HepG2 (cell line): ENCODE measurements around the gene MSRB3. TPM values are rescaled to one million over a fixed set of nuclear protein-coding genes. Genes with fewer than 3 reads are reported as not detected.

Source experiments
- ATAC-seq: fragments of 200-7000 bp; cut with Tn5 transposase; 3 replicates; pipeline ENCODE4 v1.9.1; 2020; ENCODE audit warnings: mild to moderate bottlenecking, moderate library complexity
- BruUV-seq: library from RNA; stranded (reverse); fragments of 400-500 nt; replicated peaks from 2 replicates; lab custom pipeline; 2021; lab: Mats Ljungman, UMichigan
- CTCF ChIA-PET: fragments of 300-600 bp; formaldehyde crosslinking; extraction: SDS; loops from one replicate; lab custom pipeline; 2021; ENCODE audit warnings: low total read pairs, inconsistent platforms, low intra/inter-chr PET ratio; lab: Yijun Ruan, JAX
- POLR2A ChIA-PET: fragments of 350-600 bp; sonication (Branson Sonifier 250); formaldehyde crosslinking; loops from one replicate; lab custom pipeline; 2020; ENCODE audit warnings: antibody characterized with exemption, inconsistent platforms; lab: Yijun Ruan, JAX
- DNase-seq: peaks from one replicate; pipeline ENCODE4 v3.0.0-alpha.2; 2015; ENCODE audit warnings: low spot score
- FAIRE-seq: peaks from 3 replicates; lab custom pipeline; 2011; peaks lifted over from hg19 to GRCh38; lab: Jason Lieb, UNC
- H2AFZ ChIP-seq: one replicate; pipeline ENCODE4 v1.6.1; 2011; ENCODE audit warnings: low read length, inconsistent platforms
- H3K27ac ChIP-seq: fragments of 300-600 bp; 3 replicates; pipeline ENCODE4 v1.8.0; 2011; ENCODE audit warnings: mixed run types, mild to moderate bottlenecking, mixed read lengths, low read length, inconsistent platforms; ENCODE audit not compliant: insufficient read depth; ENCODE audit errors: extremely low read length
- H3K27me3 ChIP-seq, 2 experiments: fragments of 200-600 bp in 1 of 2; 2 replicates in 1 of 2; 3 replicates in 1 of 2; pipeline versions ENCODE4 v1.6.0 to v1.8.0; 2011; ENCODE audit warnings: low read length in 2 of 2, mild to moderate bottlenecking in 2 of 2, moderate library complexity in 2 of 2, inconsistent platforms in 1 of 2; ENCODE audit not compliant: insufficient read depth in 2 of 2, control insufficient read depth in 1 of 2
- H3K36me3 ChIP-seq, 2 experiments: fragments of 200-600 bp in 1 of 2; replicated peaks in 1 of 2; 2 replicates in 1 of 2; 3 replicates in 1 of 2; pipeline versions ENCODE4 v1.5.1 to v1.8.0; 2011; ENCODE audit warnings: low read length in 2 of 2, inconsistent platforms in 1 of 2; ENCODE audit not compliant: insufficient read depth in 2 of 2, control insufficient read depth in 1 of 2
- H3K4me1 ChIP-seq: 2 replicates; pipeline ENCODE4 v1.5.1; 2012; ENCODE audit warnings: low read length, inconsistent platforms; ENCODE audit not compliant: insufficient read depth
- H3K4me2 ChIP-seq: 2 replicates; pipeline ENCODE4 v1.6.0; 2011; ENCODE audit warnings: low read depth, low read length, inconsistent platforms
- H3K4me3 ChIP-seq, 3 experiments: fragments of 200-600 bp in 1 of 3; sonication (generic), shearing (Covaris generic) in 1 of 3; replicated peaks in 1 of 3; 2 replicates each; pipeline ENCODE4 v1.5.1; 2011 to 2016; ENCODE audit warnings: low read length in 3 of 3, inconsistent platforms in 2 of 3, low read depth in 2 of 3, mild to moderate bottlenecking in 2 of 3, control low read depth in 1 of 3, mixed read lengths in 1 of 3; ENCODE audit not compliant: insufficient read depth in 1 of 3
- H3K79me2 ChIP-seq: one replicate; pipeline ENCODE4 v1.6.1; 2011; ENCODE audit warnings: low read length, inconsistent platforms; ENCODE audit not compliant: insufficient read depth
- H3K9ac ChIP-seq: 2 replicates; pipeline ENCODE4 v1.6.0; 2011; ENCODE audit warnings: mild to moderate bottlenecking, low read depth, low read length, inconsistent platforms; ENCODE audit not compliant: insufficient read depth
- H3K9me3 ChIP-seq: 2 replicates; pipeline ENCODE4 v1.5.1; 2012; ENCODE audit warnings: mild to moderate bottlenecking, low read length
- H4K20me1 ChIP-seq: 2 replicates; pipeline ENCODE4 v1.6.0; 2011; ENCODE audit warnings: inconsistent platforms, mild to moderate bottlenecking, low read length, moderate library complexity; ENCODE audit not compliant: insufficient read depth
- ZFY ChIP-seq: sonication (generic); formaldehyde crosslinking; IDR thresholded peaks from 2 replicates; pipeline ENCODE4 v1.4.0; 2020; ENCODE audit warnings: missing genetic modification reagents
- ZFYVE20 ChIP-seq: sonication (generic); formaldehyde crosslinking; IDR thresholded peaks from 2 replicates; pipeline ENCODE4 v1.8.0; 2023; ENCODE audit warnings: low read depth, mild to moderate bottlenecking, moderate library complexity, missing genetic modification reagents, borderline replicate concordance
- ZZZ3 ChIP-seq: sonication (generic); formaldehyde crosslinking; IDR thresholded peaks from 2 replicates; pipeline ENCODE4 v1.4.0; 2020; ENCODE audit warnings: missing genetic modification reagents, mild to moderate bottlenecking, borderline replicate concordance
- WGBS: methylation state at CpG from one replicate; pipeline ENCODE4 v1.1.6; 2017; ENCODE audit warnings: low lambda C conversion rate; 5-methylcytosine and 5-hydroxymethylcytosine counted together
- in situ Hi-C: cut with HindIII; loops from 2 replicates; pipeline ENCODE4 v1.10.0; 2017; ENCODE audit warnings: low pct_unique_long_range_greater_than_20kb; ENCODE audit not compliant: extremely low pct_ligation_motif_present
- intact Hi-C: fragments of 100-400 bp; cut with micrococcal nuclease; formaldehyde crosslinking; loops from one replicate; pipeline ENCODE4 v1.10.0; 2022; ENCODE audit not compliant: unreplicated experiment
- polyA plus RNA-seq, 8 experiments: library from polyadenylated mRNA; depleted of rRNA in 3 of 8; stranded (reverse) in 7 of 8; unstranded in 1 of 8; fragments of >200 nt; fragmentation: Illumina TruSeq in 4 of 8; extraction: Trizol in 4 of 8; gene quantifications; 2 replicates each; pipeline versions ENCODE4 v1.2.1 to v1.2.3, GENCODE V29; 2011 to 2016; ENCODE audit warnings: low read depth in 4 of 8, missing spikeins in 1 of 8, mixed read lengths in 1 of 8; ENCODE audit not compliant: insufficient read depth in 1 of 8
- total RNA-seq, 5 experiments: library from RNA; depleted of rRNA; stranded (reverse); fragments of >200 nt; fragmentation: Illumina TruSeq; extraction: Trizol; gene quantifications; 2 replicates each; pipeline ENCODE4 v1.2.3, GENCODE V29; 2016; ENCODE audit warnings: low read depth in 1 of 5
- TF ChIP-seq, protein P1 (sequence below): sonication (generic); formaldehyde crosslinking; IDR thresholded peaks from 2 replicates; pipeline ENCODE4 v1.5.1; 2020; ENCODE audit warnings: mild to moderate bottlenecking, moderate library complexity, missing genetic modification reagents
- TF ChIP-seq, protein P2 (sequence below): sonication (generic); formaldehyde crosslinking; conservative IDR thresholded peaks from 2 replicates; pipeline ENCODE4 v1.4.0; 2020; ENCODE audit warnings: missing genetic modification reagents
- TF ChIP-seq, protein P3 (sequence below): sonication (generic); formaldehyde crosslinking; IDR thresholded peaks from 2 replicates; pipeline ENCODE4 v1.4.0; 2020; ENCODE audit warnings: low read depth, missing genetic modification reagents
- TF ChIP-seq, protein P4 (sequence below): sonication (generic); formaldehyde crosslinking; IDR thresholded peaks from 2 replicates; pipeline ENCODE4 v1.8.1; 2023; ENCODE audit warnings: missing genetic modification reagents, inconsistent platforms, borderline replicate concordance
- TF ChIP-seq, protein P5 (sequence below): sonication (generic); formaldehyde crosslinking; IDR thresholded peaks from 2 replicates; pipeline ENCODE4 v1.4.0; 2020; ENCODE audit warnings: missing genetic modification reagents

The MSRB3 gene
- total and polyA plus RNA-seq, 2 of the 13 experiments (the other 11 are each of a cell fraction or from before 2014, with no cell fraction given): 1.5 to 1.9 TPM

DNA sequence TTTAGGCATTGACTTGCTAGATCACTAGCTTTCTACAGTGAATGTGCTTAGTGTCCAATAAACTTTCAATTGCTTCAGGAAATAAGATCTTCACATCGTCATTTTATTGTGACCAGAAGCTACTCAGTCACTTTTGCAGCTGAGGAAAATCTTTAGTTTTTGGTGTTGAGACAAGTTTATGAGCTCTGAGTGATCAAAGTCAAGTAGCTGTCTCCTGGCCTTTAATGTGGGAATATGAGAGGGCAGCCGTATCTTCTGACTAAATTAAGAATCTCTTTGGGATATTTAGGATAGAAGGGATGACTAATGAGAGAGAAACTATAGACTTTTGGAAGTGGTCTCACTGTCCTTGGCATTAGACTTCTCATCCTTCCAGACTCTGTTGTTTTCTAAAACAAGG, 21.6 kb downstream of the MSRB3 start:
- in situ Hi-C loops (loop anchor here (25.0 kb wide), 1 partner anchor 387 kb away; no protein-coding TSS in a partner anchor), intact Hi-C loops (loop anchor here (10.0 kb wide), 2 partner anchors 405 to 525 kb away; partner anchors contain the start of gene HMGA2)
- FAIRE-seq: no peak
- ChIA-PET CTCF (no interaction called here), POLR2A (no interaction called here)
- Histone ChIP-seq H3K4me1 (no peaks in the 10 kb centered on the region), H3K9me3 (no peaks in the 10 kb centered on the region), H3K4me3 (no peak overlapping the region), H3K36me3 (no peaks in the 10 kb centered on the region), H2AFZ (no peak overlapping the region), H3K27ac (no peak overlapping the region), H3K4me2 (no peak overlapping the region), H3K9ac (no peak overlapping the region), H3K27me3 (no peaks in the 10 kb centered on the region), H4K20me1 (no peaks in the 10 kb centered on the region), H3K79me2 (no peaks in the 10 kb centered on the region)
- no peak for ATAC-seq
- no peak for DNase-seq
- BruUV-seq: no TSS peak
- 63% methylated on average over 2 of the region's 2 CpGs for WGBS
- TF ChIP-seq, protein P1, sequence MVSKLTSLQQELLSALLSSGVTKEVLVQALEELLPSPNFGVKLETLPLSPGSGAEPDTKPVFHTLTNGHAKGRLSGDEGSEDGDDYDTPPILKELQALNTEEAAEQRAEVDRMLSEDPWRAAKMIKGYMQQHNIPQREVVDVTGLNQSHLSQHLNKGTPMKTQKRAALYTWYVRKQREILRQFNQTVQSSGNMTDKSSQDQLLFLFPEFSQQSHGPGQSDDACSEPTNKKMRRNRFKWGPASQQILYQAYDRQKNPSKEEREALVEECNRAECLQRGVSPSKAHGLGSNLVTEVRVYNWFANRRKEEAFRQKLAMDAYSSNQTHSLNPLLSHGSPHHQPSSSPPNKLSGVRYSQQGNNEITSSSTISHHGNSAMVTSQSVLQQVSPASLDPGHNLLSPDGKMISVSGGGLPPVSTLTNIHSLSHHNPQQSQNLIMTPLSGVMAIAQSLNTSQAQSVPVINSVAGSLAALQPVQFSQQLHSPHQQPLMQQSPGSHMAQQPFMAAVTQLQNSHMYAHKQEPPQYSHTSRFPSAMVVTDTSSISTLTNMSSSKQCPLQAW (CRISPR knock-in tag): no peak
- TF ChIP-seq, protein P2, sequence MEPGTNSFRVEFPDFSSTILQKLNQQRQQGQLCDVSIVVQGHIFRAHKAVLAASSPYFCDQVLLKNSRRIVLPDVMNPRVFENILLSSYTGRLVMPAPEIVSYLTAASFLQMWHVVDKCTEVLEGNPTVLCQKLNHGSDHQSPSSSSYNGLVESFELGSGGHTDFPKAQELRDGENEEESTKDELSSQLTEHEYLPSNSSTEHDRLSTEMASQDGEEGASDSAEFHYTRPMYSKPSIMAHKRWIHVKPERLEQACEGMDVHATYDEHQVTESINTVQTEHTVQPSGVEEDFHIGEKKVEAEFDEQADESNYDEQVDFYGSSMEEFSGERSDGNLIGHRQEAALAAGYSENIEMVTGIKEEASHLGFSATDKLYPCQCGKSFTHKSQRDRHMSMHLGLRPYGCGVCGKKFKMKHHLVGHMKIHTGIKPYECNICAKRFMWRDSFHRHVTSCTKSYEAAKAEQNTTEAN (CRISPR knock-in tag): no peak
- TF ChIP-seq ZFYVE20 (CRISPR knock-in tag) (no peak), ZZZ3 (CRISPR knock-in tag) (no peak), ZFY (CRISPR knock-in tag) (no peak)
- TF ChIP-seq, protein P3, sequence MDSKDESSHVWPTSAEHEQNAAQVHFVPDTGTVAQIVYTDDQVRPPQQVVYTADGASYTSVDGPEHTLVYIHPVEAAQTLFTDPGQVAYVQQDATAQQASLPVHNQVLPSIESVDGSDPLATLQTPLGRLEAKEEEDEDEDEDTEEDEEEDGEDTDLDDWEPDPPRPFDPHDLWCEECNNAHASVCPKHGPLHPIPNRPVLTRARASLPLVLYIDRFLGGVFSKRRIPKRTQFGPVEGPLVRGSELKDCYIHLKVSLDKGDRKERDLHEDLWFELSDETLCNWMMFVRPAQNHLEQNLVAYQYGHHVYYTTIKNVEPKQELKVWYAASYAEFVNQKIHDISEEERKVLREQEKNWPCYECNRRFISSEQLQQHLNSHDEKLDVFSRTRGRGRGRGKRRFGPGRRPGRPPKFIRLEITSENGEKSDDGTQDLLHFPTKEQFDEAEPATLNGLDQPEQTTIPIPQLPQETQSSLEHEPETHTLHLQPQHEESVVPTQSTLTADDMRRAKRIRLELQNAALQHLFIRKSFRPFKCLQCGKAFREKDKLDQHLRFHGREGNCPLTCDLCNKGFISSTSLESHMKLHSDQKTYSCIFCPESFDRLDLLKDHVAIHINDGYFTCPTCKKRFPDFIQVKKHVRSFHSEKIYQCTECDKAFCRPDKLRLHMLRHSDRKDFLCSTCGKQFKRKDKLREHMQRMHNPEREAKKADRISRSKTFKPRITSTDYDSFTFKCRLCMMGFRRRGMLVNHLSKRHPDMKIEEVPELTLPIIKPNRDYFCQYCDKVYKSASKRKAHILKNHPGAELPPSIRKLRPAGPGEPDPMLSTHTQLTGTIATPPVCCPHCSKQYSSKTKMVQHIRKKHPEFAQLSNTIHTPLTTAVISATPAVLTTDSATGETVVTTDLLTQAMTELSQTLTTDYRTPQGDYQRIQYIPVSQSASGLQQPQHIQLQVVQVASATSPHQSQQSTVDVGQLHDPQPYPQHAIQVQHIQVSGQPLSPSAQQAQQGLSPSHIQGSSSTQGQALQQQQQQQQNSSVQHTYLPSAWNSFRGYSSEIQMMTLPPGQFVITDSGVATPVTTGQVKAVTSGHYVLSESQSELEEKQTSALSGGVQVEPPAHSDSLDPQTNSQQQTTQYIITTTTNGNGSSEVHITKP: no peak
- TF ChIP-seq, protein P4, sequence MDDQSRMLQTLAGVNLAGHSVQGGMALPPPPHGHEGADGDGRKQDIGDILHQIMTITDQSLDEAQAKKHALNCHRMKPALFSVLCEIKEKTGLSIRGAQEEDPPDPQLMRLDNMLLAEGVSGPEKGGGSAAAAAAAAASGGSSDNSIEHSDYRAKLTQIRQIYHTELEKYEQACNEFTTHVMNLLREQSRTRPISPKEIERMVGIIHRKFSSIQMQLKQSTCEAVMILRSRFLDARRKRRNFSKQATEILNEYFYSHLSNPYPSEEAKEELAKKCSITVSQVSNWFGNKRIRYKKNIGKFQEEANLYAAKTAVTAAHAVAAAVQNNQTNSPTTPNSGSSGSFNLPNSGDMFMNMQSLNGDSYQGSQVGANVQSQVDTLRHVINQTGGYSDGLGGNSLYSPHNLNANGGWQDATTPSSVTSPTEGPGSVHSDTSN (CRISPR knock-in tag): no peak
- TF ChIP-seq, protein P5, sequence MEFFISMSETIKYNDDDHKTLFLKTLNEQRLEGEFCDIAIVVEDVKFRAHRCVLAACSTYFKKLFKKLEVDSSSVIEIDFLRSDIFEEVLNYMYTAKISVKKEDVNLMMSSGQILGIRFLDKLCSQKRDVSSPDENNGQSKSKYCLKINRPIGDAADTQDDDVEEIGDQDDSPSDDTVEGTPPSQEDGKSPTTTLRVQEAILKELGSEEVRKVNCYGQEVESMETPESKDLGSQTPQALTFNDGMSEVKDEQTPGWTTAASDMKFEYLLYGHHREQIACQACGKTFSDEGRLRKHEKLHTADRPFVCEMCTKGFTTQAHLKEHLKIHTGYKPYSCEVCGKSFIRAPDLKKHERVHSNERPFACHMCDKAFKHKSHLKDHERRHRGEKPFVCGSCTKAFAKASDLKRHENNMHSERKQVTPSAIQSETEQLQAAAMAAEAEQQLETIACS (CRISPR knock-in tag): no peak
